Upper lobe of left lung (tissue), 6 donors: ENCODE data around the gene TMEM256. TPM values are rescaled to one million over a fixed set of nuclear protein-coding genes. Genes with fewer than 3 reads are reported as not detected.

Experiments used
- ATAC-seq, 2 donors: fragments of 200-7000 bp; cut with Tn5 transposase; one replicate each; pipeline ENCODE4 v1.9.1; 2022; ENCODE audit warnings: mild to moderate bottlenecking in 2 of 2, moderate library complexity in 2 of 2; ENCODE audit not compliant: low FRiP score in 2 of 2
- DNase-seq, 2 donors: peaks; one replicate each; pipeline ENCODE4 v3.0.0-alpha.2; 2019 to 2020
- H3K27ac ChIP-seq, 4 donors: fragments of 200-600 bp; sonication (generic); one replicate each; pipeline ENCODE4 v1.5.1; 2016 to 2019
- H3K27me3 ChIP-seq, 4 donors: fragments of 200-600 bp; sonication (generic); one replicate each; pipeline ENCODE4 v1.5.1; 2017 to 2019
- H3K36me3 ChIP-seq, 4 donors: fragments of 200-600 bp; sonication (generic); one replicate each; pipeline ENCODE4 v1.5.1; 2016 to 2019
- H3K4me1 ChIP-seq, 4 donors: fragments of 200-600 bp; sonication (generic); one replicate each; pipeline ENCODE4 v1.5.1; 2018 to 2019
- H3K4me3 ChIP-seq, 4 donors: fragments of 200-600 bp; sonication (generic); one replicate each; pipeline ENCODE4 v1.5.1; 2017 to 2019; ENCODE audit warnings: mild to moderate bottlenecking in 2 of 4, moderate library complexity in 1 of 4
- H3K9me3 ChIP-seq, 4 donors: fragments of 200-600 bp; sonication (generic); one replicate each; pipeline ENCODE4 v1.5.1; 2018 to 2019
- EP300 ChIP-seq, 4 donors: sonication (generic); formaldehyde crosslinking; IDR thresholded peaks; one replicate each; pipeline ENCODE4 v1.5.1; 2017; ENCODE audit warnings: antibody characterized with exemption in 4 of 4, control low read depth in 2 of 4
- POLR2A ChIP-seq, 4 donors: fragments of 450-650 bp; IDR thresholded peaks; one replicate each; pipeline ENCODE4 v1.5.1; 2016 to 2017; ENCODE audit warnings: antibody characterized with exemption in 4 of 4, mild to moderate bottlenecking in 2 of 4
- POLR2AphosphoS5 ChIP-seq, 2 donors: sonication (generic); formaldehyde crosslinking; IDR thresholded peaks; one replicate each; pipeline ENCODE4 v1.5.1; 2017; ENCODE audit warnings: antibody characterized with exemption in 2 of 2
- WGBS, 2 donors: methylation state at CpG; one replicate each; pipeline ENCODE4 v1.1.5; 2017 to 2018; 5-methylcytosine and 5-hydroxymethylcytosine counted together
- total RNA-seq, 6 donors: library from RNA; depleted of rRNA in 4 of 6; stranded (reverse); fragments of >200 nt in 4 of 6; gene quantifications; one replicate each; pipeline versions ENCODE4 v1.1.0 to v1.2.1, GENCODE V29; 2016 to 2021
- TF ChIP-seq, protein P1 (sequence below), 6 experiments: fragments of 450-650 bp in 4 of 6; fragments of 200-600 bp in 2 of 6; sonication (generic) in 2 of 6; IDR thresholded peaks; one replicate each; pipeline ENCODE4 v1.5.1; 2016 to 2019; ENCODE audit warnings: antibody characterized with exemption in 6 of 6
- donor health status: DM: no; HTN: no; CAD: no; lungs with moderate emphysema.
- donor health status: DM: no; HTN: yes; CAD: no; lungs with severe emphysema.

Gene TMEM256
- total RNA-seq, 6 donors from 2014 or later = 21.6 to 65.0 (median 52.6) TPM

DNA sequence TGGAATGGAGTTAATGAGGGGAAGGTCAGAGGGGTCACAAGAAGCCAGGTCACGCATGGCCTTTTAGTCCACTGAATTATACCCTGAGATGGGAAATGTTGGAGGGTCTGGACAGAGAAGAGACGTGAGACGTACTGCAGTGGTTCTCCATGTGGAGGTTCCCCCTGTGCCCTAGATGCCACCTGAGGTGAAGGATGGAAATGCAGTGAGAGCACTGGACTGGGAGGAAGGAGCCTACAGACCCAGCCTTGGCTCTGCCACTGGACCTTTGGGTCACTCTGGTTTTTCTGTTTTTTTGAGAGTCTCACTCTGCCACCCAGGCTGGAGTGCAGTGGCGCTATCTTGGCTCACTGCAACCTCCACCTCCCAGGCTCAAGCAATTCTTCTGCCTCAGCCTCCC, 7.8 kb downstream of the TMEM256 start:
- no peak for TF ChIP-seq POLR2AphosphoS5 (IDR thresholded peaks at IDR 0.05)
- TF ChIP-seq, protein P1, sequence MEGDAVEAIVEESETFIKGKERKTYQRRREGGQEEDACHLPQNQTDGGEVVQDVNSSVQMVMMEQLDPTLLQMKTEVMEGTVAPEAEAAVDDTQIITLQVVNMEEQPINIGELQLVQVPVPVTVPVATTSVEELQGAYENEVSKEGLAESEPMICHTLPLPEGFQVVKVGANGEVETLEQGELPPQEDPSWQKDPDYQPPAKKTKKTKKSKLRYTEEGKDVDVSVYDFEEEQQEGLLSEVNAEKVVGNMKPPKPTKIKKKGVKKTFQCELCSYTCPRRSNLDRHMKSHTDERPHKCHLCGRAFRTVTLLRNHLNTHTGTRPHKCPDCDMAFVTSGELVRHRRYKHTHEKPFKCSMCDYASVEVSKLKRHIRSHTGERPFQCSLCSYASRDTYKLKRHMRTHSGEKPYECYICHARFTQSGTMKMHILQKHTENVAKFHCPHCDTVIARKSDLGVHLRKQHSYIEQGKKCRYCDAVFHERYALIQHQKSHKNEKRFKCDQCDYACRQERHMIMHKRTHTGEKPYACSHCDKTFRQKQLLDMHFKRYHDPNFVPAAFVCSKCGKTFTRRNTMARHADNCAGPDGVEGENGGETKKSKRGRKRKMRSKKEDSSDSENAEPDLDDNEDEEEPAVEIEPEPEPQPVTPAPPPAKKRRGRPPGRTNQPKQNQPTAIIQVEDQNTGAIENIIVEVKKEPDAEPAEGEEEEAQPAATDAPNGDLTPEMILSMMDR (IDR thresholded peaks at IDR 0.05) = no peak
- TF ChIP-seq EP300 (IDR thresholded peaks at IDR 0.05) = no peak
- no peak for TF ChIP-seq POLR2A (IDR thresholded peaks at IDR 0.05)

DNA sequence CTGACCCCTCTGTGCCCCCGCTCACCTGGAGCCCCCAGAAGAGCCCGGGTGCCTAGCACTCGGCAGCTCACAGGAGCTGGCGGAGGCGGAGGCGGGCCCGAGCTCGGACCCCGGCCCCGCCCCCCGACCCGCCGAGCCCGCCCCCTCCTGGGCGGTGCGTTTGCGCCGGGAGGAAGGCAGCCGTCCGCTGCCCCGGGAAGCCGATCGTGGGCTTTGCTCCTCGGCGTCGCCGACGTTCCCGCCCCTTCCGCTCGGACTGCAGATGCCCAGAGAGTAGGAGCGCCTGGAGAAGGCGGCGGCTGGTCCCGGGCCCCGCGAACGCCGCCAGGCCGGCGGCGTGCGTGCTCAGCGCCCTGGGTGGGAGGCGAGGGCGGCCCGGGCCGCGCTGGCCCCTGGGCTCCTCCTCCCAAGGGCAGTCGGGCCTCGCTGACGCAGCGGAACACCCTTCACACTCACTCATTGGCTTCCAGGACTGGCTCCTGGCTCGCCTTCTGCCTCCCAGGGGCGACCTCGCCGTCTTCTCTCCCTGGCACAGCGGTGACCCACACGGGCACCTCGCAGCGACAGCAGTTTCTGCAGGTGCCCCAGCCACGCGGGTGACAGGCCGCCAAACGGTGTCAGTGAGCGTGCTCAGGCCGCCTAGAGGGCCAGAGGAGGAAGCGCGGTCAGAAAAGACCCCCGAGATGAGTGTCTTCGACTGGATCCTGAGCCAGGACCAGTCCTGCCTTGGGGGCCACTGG, 9.3 kb downstream of the TMEM256 start, which contains the start of gene PLSCR3:
Gene PLSCR3 (minus strand): TSS at position 74 of the 740 bp plus-strand sequence. CDS start 415 bp downstream, outside the sequence.
- H3K9me3 ChIP-seq = no peaks in the 10 kb centered on the region
- peak; percentile 90 to 96 for ATAC-seq
- H3K36me3 ChIP-seq = peaks cover 0 to 13% (median 9%) of the 10 kb centered on the region in 4 donors
- peaks cover 15 to 32% (median 23%) of the 10 kb centered on the region in 4 donors for H3K4me1 ChIP-seq
- peak within 1 kb of the TSS; percentile 85 to 93 (median 92) for H3K27ac ChIP-seq
- no peaks in the 10 kb centered on the region for H3K27me3 ChIP-seq
- no peak for TF ChIP-seq EP300 (IDR thresholded peaks at IDR 0.05)
- peak in 3 of 4 donors; percentile 50 to 96 (median 89) for TF ChIP-seq POLR2A (IDR thresholded peaks at IDR 0.05)
- peak; percentile 70 to 94 for TF ChIP-seq POLR2AphosphoS5 (IDR thresholded peaks at IDR 0.05)
- TF ChIP-seq, protein P1 (IDR thresholded peaks at IDR 0.05) = peak in 4 of 6 experiments; percentile 32 to 68 (median 53)
- DNase-seq = peak; percentile 88 to 98
- WGBS, 2 donors = 0 to 2% methylated on average over 3 to 14 of the region's 71 CpGs
- peak within 1 kb of the TSS; percentile 67 to 95 (median 89) for H3K4me3 ChIP-seq

More for the DNA sequence above, 7.8 kb downstream of the TMEM256 start:
- DNase-seq = no peak
- Histone ChIP-seq H3K4me3 (no peak overlapping the region), H3K36me3 (peaks cover 0 to 5% (median 0%) of the 10 kb centered on the region in 4 donors), H3K27ac (no peak overlapping the region), H3K27me3 (no peaks in the 10 kb centered on the region), H3K9me3 (no peaks in the 10 kb centered on the region), H3K4me1 (peaks cover 15 to 30% (median 21%) of the 10 kb centered on the region in 4 donors)
- 91 to 95% methylated on average over 4 of the region's 4 CpGs for WGBS, 2 donors
- ATAC-seq = no peak

DNA sequence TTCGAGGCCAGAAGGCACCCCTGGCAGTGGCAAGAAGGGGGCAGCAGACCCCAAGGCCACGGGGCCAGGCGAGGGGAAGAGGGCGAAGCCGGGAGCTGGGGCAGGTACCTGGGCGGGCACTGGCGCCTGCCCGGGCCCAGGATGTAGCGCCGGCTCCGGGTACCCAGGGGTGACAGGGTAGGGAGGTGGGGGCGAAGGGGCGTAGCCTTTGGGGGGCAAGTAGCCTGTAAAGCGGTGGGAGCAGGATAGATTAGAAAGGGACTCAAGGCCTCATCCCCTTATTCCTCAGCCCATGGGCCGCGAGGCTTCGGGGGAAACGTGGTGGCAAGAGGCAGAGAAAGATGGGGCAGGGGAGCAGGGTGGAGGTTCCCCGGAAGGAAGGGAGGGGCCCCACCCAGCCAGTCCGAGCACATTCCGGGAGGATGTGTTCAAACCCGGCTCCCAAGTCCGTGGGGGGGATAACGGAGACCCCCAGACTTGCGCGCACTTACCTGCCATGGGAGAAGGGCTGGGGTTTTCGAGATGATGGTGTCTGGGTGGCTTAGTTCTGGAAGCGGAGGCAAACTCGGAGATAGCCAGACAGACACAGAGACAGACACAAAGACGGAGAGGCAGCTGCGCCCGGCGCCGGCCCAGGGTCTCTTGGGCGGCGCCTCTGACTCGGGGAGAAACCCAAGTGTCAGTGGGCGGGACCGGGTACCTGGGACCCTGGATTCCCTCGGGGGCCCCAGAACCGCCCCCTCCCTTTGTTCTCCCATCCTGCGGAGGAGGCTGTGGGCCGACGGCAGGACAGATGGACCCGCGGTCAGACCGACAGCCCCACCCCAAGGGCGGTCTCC, 10.1 kb downstream of the TMEM256 start:
- H3K27ac ChIP-seq = peak overlapping the region; percentile 85 to 93 (median 92)
- H3K27me3 ChIP-seq = no peaks in the 10 kb centered on the region
- peaks cover 0 to 21% (median 17%) of the 10 kb centered on the region in 4 donors for H3K36me3 ChIP-seq
- peak; percentile 41 to 87 for DNase-seq
- TF ChIP-seq POLR2AphosphoS5 (IDR thresholded peaks at IDR 0.05) = no peak
- no peak for TF ChIP-seq POLR2A (IDR thresholded peaks at IDR 0.05)
- no peak for TF ChIP-seq EP300 (IDR thresholded peaks at IDR 0.05)
- TF ChIP-seq, protein P1 (IDR thresholded peaks at IDR 0.05) = no peak
- peak overlapping the region; percentile 67 to 95 (median 89) for H3K4me3 ChIP-seq
- peaks cover 15 to 32% (median 23%) of the 10 kb centered on the region in 4 donors for H3K4me1 ChIP-seq
- H3K9me3 ChIP-seq = no peaks in the 10 kb centered on the region
- peak; percentile 12 to 39 for ATAC-seq
- WGBS, 2 donors = 3 to 7% methylated on average over 30 to 33 of the region's 48 CpGs

DNA sequence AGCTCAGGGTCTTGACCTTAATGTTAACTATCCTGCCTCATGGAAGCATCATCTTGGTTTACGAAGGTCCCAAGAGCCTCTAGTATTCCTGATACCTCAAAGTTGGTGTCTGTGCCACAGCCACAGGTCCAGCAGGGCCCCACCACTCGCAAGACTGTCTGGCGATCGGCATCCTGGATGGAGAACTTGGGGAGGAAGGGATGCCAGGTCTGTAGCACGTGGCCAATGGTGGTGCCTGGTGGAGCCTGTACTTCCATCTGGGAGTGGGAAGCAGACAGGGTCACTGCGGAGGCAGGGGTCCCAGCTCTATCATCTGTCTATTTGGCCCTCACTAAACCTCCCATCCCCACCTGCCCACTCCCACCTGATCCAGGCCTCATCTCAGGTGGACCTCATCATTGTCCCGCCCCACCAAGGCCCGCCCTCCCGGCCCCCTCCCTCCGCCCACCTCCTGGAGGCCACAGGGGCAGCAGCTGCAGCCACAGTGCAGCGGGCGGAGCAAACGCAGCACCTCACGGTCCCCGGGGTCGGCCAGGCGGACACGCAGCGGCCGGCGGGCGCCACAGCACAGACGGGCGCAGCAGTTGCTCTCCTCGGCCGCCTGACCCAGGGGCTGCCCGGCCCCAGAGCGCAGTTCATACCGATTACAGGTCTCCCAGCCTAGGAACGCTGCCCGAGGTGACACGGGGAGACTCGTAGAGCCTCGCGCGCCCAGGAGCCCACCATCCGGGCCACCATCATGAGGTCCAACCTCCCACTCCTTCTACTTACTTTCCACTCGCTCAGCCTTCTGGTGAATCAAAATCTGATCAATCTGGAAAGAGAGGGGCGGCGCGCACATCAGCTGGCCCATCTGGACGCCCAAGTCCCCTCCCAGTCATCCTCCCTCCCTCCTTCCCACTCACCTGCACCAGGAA, 10.9 kb downstream of the TMEM256 start:
- Histone ChIP-seq H3K36me3 (peaks cover 0 to 30% (median 22%) of the 10 kb centered on the region in 4 donors), H3K27ac (peak overlapping the region; percentile 25 to 93 (median 92)), H3K4me1 (peaks cover 15 to 32% (median 23%) of the 10 kb centered on the region in 4 donors), H3K27me3 (no peaks in the 10 kb centered on the region), H3K9me3 (no peaks in the 10 kb centered on the region), H3K4me3 (peak overlapping the region; percentile 67 to 95 (median 89))
- peak in 1 of 2 donors; percentile 82 for DNase-seq
- TF ChIP-seq EP300 (IDR thresholded peaks at IDR 0.05) (no peak), POLR2A (IDR thresholded peaks at IDR 0.05) (no peak), POLR2AphosphoS5 (IDR thresholded peaks at IDR 0.05) (no peak)
- TF ChIP-seq, protein P1 (IDR thresholded peaks at IDR 0.05) = no peak
- ATAC-seq = no peak
- 81 to 82% methylated on average over 33 to 36 of the region's 42 CpGs for WGBS, 2 donors
